ENCODE results near the gene PRODH2. TPM values are rescaled to one million over a fixed set of nuclear protein-coding genes. Genes with fewer than 3 reads are reported as not detected.
"Not testable (repeated sequence)": the region's sequence is repeated elsewhere in the genome, so short reads cannot be mapped to it uniquely, and the experiment has no call there.

The PRODH2 gene
- total RNA-seq, 1 donor from 2014 or later, result not detected

DNA sequence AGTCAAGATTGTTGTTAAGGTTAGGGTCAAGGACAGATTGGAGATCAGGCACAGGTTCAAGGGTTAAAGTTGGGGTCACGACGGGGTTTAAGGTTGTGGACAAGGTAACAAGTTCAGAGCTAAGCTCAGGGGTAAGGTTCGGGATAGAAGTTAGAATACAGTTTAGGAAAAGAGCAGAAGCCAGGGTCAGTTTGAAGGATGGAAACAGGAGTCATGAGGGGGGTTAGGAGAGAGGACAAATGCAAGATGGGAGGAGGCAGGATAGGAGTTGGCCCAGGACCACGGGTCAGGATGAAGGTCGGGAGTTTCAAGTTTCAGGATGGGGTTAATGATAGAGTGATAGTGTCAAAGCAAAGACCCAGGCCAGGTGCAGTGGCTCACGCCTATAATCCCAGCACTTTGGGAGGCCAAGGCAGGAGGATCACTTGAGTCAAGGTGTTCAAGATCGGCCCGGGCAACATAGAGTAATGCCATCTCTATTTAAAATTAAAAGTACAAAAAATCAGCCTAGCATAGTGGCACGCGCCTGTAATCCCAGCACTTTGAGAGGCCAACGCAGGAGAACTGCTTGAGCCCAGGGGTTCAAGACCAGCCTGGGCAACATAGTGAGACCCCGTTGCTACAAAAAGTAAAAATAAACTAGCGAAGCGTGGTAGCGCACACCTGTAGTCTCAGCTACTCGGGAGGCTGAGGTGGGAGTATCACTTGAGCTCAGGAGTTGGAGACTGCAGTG is 32.0 kb upstream of the PRODH2 start:
- FAIRE-seq, result no peak
- no peak for DNase-seq (ENCODE audit: low spot score in 2 of 2)

DNA sequence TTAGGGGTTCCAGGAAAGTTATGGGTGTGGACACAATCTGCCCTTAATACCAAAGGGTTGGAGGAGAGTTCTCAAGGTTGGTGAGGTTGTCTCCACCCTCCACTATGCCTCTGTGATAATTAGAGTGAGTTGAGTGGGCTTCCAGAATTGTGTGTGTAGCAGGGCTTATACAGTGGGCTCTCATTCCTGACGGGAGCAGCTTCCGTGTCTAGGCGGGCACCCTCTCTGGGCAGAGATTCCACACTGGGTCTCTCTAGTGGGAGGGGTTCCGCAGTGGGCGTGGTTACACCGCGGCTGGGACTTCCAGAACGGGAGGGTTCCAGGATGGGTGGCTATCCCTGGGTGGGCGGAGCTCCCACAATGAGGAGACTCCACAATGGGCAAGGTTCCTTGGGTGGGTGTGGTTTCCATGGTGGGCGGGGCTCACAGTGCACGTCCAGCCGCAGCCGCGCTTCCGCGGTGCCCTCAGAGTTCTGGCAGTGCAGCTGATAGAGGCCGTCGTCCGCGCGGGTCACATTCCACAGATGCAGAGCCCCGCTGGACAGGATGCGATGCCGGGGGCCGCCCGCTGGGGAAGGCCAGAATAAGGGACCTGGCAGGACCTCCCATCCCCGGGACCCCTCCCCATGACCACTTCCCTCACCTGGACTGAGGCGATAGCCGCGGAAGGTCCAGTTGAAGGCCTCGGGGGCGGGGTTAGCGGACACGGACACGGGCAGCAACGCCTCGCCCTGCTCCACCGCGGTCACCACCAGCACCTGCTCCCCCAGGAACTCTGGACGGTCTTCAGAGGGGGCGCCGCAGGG is 31.2 kb upstream of the PRODH2 start:
- DNase-seq (ENCODE audit: low spot score in 2 of 2) (no peak), FAIRE-seq (no peak)

DNA sequence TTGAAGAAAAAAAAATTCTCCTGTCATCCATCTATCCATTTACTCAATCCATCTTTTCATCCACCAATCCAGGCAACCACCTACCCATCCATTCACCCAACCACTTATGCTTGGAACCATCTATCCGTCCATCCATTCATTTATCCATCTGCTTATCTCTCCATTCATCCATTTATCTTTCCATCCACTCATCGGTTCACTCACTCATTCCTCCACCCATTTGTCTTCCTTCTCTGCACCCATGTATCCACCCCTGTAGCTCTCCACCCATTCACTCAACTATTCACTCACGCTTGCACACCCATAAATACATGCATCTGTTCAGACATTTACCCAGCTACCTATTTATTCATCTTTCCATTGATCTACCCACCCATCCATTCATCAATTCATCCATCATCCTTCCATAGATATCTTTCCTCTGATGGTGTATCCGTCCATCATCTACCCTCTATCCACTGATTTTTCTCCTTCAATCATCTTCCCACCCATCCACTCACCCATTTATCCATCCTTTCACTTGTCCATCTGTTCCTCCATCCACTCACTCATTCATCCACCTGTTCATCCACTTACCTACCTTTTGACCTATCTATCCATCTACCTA is 30.1 kb upstream of the PRODH2 start:
- DNase-seq (ENCODE audit: low spot score in 2 of 2) (no peak), FAIRE-seq (no peak)

DNA sequence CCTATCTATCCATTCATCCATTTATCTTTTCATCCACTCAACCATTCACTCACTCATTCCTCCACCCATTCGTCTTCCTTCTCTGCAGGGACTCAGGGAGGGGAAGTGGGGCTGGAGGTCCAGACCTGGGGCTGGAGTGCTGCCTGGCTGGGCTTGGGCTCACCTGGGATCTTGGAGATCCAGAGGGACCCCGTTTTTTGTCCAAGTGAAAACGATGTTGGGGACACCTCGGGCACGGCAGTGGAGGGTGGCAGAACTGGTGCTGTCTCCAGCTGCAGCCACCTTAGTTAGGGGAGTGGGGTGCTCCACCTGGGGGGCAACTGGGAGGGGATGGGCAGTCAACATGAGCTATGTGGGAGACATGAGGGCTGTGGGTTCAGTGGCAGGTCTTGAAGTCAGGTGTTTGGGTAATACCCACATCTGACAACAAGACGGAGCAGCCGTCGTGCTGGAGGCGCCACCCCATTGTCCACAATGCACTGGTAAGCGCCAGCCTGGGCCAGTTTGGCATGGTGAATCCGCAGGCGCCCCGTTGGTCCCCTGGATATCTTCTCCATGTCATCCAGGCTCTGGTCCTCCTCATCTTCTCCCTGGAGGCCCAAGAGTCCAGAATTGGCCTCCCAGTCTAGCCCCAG is 29.4 kb upstream of the PRODH2 start:
- DNase-seq (ENCODE audit: low spot score in 2 of 2) (no peak), FAIRE-seq (no peak)

DNA sequence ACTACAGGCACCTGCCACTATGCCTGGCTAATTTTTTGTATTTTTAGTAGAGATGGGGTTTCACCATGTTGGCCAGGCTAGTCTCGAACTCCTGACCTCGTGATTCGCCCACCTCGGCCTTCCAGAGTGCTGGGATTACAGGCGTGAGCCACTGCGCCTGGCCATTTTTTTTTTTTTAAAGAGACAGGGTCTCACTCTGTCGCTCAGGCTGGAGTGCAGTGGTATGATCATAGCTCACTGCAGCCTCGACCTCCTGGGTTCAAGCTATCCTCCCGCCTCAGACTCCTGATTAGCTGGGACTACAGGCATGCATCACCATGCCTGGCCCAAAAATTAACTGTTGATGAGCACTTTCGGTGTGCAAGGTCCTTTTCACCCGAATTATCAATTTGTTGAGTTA is 23.5 kb upstream of the PRODH2 start:
- not testable (repeated sequence) for DNase-seq (ENCODE audit: low spot score in 2 of 2); FAIRE-seq

DNA sequence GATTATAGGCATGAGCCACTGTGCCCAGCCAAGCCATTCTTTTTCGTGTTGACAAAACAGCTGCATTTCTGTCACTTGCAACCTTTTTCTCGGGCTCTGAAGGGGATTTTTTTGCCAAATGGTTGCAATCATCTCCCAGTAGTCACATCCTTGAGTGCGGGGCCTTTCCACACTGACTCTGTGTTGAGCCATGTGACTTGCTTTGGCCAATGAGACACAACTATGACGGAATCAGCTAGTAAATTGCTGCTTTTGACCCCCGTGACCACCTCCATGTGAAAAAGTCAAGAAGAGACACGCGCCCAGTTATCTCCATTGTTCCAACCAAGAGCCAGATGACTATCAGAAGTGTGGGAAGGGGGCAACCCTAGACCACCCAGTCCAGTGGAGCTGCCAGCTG is 21.3 kb upstream of the PRODH2 start:
- DNase-seq (ENCODE audit: low spot score in 2 of 2), result no peak
- FAIRE-seq, result no peak

DNA sequence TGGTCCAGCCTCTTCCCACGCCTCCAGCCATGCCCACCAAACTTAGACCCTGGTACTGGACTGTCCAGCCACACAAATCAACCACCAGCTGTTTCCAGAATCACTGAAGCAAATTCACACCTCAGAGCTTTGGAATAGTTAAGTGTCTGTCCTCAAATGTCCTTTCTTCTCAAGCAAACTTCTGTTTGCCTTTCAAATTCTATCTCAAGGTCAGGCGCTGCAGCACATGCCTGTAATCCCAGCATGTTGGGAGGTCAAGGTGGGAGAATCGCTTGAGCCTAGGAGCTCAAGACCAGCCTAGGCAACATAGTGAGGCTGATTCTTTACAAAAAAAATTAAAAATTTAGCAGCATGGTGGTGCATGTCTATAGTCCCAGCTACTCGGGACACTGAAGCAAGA is 19.4 kb upstream of the PRODH2 start:
- FAIRE-seq, result no peak
- no peak for DNase-seq (ENCODE audit: low spot score in 2 of 2)

DNA sequence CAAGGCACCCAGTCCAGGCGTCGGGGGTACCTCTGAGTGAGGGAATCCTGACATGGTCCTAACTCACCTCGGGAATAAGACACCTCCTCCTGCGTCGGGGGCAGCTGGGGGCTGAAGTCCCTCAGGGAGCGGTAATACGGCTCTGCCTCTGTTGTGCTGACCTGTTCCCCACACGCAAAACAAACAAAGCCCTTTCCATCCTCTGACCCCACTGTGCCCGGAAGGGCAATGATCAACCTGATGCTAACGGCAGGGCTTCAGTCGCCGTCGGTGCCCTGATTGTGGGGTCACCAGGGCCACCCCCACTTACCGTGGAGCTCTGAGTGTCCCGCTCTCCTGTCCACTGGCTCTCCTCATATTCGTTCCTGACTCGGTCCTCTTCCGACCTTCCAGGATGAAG is 18.3 kb upstream of the PRODH2 start:
- DNase-seq (ENCODE audit: low spot score in 2 of 2) (no peak), FAIRE-seq (no peak)

DNA sequence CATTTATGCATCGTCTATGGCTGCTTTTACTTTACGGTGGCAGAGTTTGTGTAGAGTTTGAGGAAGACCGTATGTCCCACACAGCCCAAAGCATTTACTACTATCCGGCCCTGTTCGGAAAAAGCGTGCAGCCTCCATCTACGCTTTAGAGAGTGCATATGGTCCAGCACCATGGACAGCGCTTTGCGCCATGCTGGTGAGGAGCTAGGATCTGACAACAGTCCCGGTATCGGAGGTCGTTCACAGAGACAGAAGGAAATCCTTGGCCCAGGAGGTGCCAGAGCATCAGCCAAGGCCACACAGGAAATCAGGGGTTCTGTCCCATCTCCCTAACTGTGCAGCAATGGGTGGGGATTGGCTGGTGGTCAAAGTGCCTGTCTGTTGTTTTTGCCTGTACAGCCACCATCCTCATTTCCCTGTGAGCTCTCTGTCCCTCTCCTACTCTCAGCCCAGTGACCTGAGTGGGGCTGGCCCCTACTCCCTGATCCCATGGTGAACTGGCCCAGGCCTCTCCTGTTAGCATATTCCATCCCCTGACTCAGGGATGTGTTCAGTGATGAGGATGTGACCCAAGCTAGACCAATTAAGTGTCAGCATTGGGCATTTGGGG is 16.2 kb upstream of the PRODH2 start:
- DNase-seq (ENCODE audit: low spot score in 2 of 2) (no peak), FAIRE-seq (no peak)

DNA sequence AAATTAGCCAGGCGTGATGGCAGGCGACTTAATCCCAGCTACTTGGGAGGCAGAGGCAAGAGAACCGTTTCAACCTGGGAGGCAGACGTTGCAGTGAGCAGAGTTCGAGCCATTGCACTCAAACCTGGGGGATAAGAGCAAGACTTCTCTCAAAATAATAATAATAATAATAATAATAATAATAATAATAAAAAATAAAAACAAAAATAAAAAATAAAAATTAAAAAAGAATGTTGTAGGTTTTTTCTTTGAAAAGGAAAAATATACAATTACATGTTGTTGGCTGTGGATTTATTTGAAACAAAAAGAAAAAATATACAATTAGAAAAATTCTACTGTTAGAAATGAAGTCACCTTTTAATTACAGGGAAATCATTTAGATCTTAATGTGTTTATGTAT is 11.5 kb upstream of the PRODH2 start:
- DNase-seq (ENCODE audit: low spot score in 2 of 2), result no peak

DNA sequence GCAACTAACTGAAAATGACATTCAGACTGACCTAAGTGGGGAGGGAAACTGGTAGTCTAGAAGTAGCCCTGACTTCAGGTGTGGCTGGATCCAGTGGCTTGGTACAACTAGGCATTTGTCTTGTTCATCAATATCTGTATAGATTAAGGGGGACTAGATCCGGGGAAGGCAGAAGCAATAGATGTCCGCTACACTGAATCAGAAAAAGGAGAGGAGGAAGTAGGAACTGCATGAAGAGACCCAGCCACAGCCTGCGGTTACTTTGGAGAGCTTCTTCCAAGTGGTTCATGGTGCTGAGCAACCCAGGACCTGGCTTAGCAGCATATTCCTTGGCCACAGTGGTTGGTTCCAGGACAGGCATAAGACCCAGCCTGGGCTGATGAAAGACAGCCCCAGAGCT is 9.9 kb upstream of the PRODH2 start:
- DNase-seq (ENCODE audit: low spot score in 2 of 2) (no peak), FAIRE-seq (no peak)

More for the DNA sequence above, 11.5 kb upstream of the PRODH2 start:
- no peak for FAIRE-seq

DNA sequence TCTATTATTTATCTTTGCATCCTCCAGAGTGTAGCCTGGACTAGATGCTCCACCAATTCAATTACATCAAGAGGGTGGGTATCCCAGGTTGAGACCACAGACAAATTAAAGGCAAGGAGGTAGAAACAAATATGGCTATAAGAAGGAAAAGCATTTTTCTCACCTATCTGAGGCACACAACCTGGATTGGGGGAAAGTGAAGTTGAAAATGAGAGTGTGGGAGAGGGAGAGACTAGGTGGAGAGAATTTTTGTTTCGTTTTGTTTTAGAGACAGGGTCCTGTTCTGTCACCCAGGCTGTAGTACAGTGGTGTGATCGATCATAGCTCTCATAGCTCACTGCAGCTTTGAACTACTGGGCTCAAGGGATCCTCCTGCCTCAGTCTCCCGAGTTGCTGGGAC is 5.8 kb upstream of the PRODH2 start:
- DNase-seq (ENCODE audit: low spot score in 2 of 2) (no peak), FAIRE-seq (no peak)

DNA sequence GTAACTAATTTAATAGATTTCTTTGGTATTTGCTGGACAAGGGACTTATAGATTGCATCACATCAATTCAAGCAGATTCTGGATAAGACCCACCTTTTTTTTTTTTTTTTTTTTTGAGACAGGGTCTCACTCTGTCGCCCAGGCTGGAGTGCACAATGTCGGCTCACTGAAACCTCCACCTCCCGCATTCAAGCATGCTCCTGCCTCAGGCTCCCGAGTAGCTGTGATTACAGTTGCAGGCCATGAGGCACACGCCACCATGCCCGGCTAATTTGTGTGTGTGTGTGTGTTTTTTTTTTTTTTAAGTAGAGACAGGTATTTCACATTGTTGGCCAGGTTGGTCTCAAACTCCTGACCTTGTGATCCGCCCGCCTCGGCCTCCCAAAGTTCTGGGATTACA is 4.2 kb upstream of the PRODH2 start:
- DNase-seq (ENCODE audit: low spot score in 2 of 2) (no peak), FAIRE-seq (no peak)

DNA sequence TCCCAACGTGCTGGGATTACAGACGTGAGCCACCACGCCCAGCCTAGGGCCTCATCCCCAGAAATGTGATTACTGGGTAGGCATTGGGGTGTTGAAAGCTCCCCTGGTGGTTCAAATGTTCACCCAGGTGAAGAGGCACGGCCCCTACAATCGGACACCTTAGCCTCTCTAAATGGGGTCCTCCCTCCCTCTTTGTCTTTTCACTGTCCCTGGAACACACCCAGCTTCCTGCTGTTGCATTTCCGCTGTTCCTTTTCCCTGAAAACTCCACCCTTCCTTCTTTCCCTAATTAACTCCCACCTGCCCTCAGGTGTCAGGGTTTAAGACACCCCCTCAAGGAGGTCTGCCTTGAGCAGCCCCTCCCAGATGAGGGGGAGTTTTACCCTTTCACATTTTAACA is 3.6 kb upstream of the PRODH2 start:
- no peak for DNase-seq (ENCODE audit: low spot score in 2 of 2)
- no peak for FAIRE-seq

DNA sequence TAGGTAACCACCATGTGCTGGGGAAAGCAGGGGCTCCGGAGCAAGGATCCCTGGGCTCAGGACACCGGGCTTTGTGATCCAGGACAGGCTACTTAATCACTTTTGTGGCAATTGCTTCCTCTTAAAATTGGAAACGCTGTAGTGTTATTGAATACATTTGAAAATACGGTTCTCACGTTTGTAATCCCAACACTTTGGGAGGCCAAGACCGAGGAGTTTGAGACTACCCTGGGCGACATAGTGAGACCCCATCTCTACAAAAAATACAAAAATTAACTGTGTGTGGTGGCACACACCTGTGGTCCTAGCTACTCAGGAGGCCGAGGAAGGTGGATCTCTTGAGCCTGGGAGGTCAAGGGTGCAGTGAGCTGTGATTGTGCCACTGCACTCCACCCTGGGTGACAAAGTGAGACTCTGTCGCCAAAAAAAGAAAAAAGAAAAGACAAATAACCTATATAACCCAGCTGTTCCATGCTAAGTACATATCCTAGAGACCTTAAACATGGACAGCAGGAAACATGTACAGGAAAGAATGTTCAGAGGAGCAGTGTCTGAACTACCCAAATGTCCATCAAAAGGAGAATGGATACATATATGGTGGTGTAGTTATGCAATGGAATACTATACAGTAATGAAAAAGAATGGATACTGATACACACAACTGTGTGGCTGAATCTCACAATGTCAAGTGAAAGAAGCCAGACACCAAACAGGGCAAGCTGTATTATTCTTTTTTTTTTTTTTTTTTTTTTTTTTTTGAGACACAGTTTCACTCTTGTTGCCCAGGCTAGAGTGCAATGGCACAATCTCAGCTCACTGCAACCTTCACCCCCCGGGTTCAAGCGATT is 622 bp upstream of the PRODH2 start:
- DNase-seq (ENCODE audit: low spot score in 2 of 2) (no peak), FAIRE-seq (no peak)

DNA sequence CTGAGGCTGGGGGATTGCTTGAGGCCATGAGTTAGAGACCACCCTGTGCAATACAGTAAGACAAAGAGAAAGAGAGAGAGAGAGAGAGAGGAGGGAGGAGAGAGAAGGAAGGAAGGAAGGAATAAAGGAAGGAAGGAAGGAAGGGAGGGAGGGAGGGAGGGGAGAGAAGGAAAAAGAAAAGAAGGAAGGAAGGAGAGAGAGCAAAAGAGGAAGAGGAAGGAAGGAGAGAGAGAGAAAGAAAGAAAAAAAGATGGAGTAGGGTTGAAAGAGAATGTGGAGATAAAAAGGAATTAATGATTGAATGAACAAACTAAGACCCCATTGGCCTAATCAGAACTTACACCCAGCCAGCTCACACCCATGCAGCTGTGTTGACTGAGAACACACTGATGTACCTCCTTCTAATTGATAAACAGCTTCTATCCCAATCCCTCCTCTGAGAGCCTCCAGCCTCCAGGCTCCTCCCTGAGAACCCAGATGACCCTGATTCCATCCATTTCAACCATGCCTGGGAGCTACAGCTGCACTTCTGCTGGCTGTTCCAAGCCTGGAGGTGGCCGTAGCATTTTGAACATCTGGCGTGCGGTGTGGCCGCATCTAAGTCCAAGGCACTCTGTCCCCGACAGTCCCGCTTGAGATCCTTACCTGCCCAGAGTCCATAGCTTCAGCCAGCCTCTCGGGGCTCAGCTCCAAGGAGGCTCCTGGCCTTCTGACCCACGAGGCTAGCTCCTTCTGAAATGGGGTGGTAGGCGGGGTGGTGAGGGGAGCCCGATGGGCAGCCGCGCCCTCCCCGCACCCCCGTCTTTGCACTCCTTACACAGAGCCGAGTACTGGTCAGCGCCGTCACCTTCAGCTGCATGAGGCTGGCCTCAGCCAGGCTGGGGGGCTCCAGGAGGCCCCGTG is 1.1 kb downstream of the PRODH2 start:
- no peak for FAIRE-seq

DNA sequence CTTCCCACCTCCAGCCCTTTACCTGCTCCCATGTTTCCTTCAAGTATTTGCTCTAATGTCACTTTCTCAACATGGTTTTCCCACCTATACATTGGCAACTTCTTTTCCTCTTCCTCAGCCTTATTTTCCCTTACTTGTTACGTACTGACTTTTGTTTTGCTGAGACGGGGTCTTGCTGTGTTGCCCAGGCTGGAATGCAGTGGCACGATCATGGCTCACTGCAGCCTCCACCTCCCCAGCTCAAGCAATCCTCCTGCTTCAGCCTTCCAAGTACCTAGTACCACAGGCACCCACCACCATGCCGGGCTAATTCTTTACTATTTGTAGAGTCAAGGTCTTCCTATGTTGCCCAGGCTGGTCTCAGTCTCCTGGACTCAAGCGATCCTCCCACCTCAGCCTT is 5.0 kb downstream of the PRODH2 start:
- no peak for FAIRE-seq
- no peak for DNase-seq (ENCODE audit: low spot score in 2 of 2)

More for the DNA sequence above, 1.1 kb downstream of the PRODH2 start:
- no peak for DNase-seq (ENCODE audit: low spot score in 2 of 2)

DNA sequence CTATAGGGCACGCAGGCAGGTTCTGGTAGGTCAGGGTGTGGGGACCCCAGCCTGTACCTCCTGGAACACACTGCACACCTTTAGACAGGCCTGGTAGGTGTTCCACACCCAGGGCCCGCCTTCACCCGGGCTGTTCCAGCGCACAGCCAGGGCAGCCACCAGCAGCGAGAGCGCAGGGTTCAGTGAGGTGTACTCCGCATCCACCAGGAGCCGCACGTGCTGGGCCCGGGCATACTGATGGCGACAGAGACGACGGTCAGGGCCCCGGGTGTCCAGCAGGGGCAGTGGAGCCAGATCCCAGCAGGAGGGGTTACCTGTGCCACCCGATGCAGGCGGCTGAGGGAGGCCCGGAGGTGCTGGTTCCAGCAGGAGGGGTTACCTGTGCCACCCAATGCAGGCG is 6.0 kb downstream of the PRODH2 start:
- no peak for DNase-seq (ENCODE audit: low spot score in 2 of 2)
- no peak for FAIRE-seq

Data from frontal cortex (tissue), 4 donors.